GM23248 (cell line): Measurements from ENCODE around the gene FASTKD2.

Source experiments
- EZH2 ChIP-seq: fragments of 200-600 bp; sonication (generic); IDR thresholded peaks from 2 replicates; pipeline ENCODE4 v1.6.1; 2018; ENCODE audit warnings: antibody characterized with exemption, mild to moderate bottlenecking; ENCODE audit not compliant: insufficient read depth, poor library complexity, severe bottlenecking
- EZH2phosphoT487 ChIP-seq: fragments of 200-600 bp; sonication (generic); IDR thresholded peaks from 2 replicates; pipeline ENCODE4 v1.6.1; 2018; ENCODE audit warnings: antibody characterized with exemption, moderate library complexity, mild to moderate bottlenecking, low read depth; ENCODE audit not compliant: insufficient read depth

DNA sequence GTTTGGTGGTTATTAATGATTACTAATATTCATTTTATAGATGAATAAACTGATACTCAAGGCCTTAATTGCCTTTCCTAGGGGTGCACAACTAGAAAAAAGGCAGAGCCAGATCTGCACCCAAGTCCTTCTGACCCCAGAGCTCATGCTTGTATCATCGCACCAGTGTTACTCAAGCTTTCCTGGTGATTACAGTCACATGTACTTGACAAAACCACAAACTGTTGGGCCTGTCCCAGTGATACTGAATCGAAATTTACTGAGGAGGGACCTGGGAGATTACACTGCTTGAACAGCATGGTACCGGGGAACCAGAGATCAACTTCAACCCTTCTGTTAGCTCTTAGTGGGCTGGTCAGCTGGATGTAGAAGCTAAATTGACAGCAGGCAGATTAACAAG is 33.7 kb downstream of the FASTKD2 start:
- TF ChIP-seq EZH2: no peak
- no peak for TF ChIP-seq EZH2phosphoT487
